NCI-H1694 treated with DMSO at 0.1 percent for 48 hours (cell line): ENCODE data around the gene LONRF2.

Experiments used
- DNase-seq: peaks from one replicate; lab custom pipeline; 2025; lab: John Stamatoyannopoulos, UW

LONRF2 gene

DNA sequence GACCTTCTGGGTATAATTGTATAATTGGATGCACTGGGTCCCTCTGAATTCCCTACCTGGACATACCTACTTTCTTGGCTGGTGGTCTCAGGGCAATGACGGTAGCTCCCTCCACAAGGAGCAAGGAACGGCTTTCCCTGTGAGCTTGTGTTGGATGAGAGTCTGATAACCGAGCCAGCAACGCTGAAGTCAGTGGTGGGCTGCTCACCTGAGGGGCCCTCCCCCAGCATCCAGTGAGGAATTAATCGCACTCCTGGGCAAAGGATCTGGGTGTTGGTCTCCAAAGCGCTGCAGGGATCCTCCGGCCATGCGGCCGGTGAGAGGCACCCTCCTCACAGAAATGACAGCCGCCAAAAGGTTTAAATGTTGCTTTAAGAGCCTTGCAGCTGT lies 47.1 kb downstream of the LONRF2 start:
- DNase-seq, result no peak

GRCh38 chr2:100274566-100275199 lies 47.6 kb downstream of the LONRF2 start:
- DNase-seq, result no peak

GRCh38 chr2:100274076-100274475 lies 48.2 kb downstream of the LONRF2 start:
- DNase-seq, result no peak

DNA sequence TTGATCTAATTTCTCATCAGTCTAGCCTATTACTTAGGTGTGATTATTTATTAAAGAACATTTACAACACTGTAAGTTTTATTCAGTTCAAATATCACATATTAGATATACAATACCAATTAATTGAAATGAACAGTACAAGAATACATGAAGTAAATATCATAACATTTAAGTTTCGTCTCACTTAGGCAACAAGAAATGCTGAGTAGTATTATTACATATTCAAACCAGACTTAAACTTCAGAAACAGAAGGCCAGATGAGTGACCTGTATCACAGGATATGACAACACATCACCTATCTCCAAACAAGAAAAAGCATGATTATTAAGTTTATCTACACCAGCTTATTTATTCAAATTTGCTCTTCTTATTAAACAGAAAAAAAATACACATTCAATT lies 48.9 kb downstream of the LONRF2 start:
- no peak for DNase-seq

DNA sequence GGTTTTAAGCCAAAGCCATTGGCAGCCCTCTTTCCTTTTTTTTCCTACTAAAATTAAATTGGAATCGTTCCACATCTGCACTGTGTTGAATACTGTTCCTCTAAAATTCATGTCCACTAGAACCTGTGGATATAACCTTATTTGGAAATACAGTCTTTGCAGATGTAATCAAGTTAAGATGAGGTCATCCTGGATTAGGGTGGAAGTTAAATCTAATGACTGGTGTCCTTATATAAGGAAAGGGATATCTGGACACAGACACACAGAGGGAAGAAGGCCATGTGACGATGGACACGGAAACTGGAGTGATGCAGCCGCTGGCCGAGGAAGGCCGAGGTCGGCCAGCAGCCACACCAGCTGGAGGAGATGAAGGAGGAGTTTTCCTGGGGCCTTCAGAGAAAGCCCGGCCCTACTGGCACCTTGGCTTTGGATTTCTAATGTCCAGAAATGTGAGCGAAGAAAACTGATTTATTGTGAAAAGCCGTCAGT lies 49.4 kb downstream of the LONRF2 start:
- no peak for DNase-seq

DNA sequence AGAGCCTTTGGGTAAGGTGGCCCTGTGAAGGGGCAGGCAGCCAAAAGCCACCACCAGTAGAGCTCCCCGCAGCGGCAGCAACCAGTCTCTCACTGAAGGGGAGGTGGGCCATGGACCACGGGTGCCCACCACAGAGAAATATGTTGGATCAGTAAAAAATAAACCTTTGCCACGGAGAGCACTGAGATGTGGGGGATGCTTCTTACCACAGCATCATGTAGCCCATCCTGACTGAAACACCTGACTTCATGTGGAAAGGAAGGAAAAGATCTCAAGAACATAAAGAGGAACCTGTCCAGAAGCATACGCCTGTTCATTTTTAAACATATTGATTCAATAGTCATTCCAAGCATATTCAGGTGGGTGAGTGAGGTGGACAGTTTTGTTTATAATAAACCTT lies 51.1 kb downstream of the LONRF2 start:
- DNase-seq, result no peak

DNA sequence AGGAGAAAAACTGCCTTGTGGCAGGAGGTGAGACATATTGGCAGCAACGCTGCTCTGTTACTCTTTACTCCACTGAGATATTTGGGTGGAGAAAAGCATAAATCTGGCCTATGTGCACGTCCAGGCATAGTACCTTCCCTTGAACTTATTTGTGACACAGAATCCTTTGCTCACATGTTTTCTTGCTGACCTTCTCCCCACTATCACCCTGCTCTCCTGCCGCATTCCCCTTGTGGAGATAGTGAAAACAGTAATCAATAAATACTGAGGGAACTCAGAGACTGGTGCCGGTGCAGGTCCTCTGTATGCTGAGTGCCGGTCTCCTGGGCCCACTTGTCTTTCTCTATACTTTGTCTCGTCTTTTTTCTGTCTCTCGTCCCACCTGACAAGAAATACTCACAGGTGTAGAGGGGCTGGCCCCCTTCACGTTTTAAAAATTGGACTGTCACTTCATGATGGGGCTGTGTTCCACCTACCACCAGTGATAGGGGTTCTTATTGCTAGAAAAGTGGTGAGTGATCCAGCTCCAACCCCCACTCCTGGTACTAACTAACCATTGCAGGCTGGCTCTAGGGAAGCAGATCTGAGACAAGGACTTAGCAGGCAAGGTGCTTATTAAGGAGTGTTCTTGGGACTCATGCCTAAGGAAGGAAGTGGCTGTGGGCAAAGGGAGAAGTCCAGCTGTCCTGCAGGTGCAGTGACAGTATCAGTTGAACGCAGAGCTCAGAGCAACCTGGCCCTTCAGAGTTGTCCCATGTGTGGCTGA lies 51.7 kb downstream of the LONRF2 start:
- DNase-seq, result no peak

DNA sequence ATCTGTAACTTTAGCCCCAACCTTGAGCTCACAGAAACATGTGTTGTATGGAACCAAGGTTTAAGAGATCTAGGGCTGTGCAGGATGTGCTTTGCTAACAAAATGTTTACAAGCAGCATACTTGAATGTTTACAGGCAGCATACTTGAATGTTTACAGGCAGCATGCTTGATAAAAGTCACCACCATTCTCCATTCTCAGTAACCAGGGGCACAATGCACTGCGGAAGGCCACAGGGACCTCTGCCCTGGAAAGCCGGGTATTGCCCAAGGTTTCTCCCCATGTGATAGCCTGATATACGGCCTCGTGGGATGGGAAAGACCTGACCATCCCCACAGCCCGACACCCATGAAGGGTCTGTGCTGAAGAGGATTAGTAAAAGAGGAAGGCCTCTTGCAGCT lies 52.4 kb downstream of the LONRF2 start:
- no peak for DNase-seq

GRCh38 chr2:100268986-100269385 lies 53.3 kb downstream of the LONRF2 start:
- no peak for DNase-seq

DNA sequence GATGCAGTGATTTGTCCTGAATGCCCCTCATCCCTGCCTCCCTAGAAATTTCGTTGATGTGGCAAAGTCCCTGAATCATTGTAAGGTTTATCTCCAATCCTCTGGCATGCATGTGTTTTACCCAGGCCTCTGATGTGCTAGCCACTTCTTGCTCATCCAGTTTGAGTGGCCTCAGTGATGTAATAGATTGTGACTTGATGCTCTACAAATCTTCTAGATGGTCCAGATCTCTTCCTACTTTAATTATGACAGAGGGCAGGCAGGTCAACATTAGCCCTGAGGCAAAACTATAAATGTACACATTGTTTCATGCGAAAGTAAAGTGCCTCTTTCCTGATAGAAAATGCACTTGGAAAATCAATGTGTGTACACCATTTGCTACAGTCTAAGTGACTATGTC lies 54.5 kb downstream of the LONRF2 start:
- DNase-seq, result no peak

- no peak for DNase-seq
Observed at GRCh38 chr2:100266126-100266525, 56.2 kb downstream of the LONRF2 start.

DNA sequence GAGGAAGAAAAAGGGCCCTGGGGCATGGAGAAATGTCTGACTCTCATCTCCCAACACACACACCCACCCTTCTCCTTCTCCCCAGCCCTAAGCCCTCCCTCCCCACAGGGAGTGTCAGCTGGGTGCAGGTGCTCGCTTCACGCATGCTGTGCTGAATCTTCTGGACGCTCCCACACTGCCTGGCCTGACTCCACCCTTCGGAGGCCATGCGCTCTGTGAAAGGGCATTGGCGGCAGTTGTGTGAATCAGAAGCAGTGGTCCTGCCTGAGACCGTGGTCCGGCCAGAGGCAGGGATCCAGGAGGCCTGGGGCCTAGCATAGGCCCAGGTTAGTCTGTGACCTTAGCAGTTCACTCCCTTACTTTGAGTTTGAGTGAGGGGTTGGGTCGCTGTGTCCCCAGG lies 57.1 kb downstream of the LONRF2 start:
- no peak for DNase-seq

DNA sequence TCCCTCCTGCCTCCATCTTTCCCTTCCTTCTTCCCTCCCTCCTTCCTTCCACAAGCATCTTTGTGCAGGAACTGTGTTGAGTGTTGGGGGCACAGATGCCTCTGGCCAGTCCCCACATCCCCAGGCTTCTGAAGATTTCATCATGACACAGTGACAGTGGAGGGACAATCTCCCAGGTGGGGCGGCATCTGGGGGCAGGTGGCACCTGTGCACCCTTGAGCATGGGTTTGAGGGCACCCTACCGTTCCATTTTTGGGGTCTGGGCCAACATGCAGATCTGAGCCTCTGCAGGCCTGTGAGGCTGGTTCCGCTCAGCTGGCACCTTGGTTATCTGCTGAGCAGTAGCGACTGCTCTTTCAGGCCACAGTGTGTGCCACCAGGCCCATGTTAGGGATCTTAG lies 57.6 kb downstream of the LONRF2 start:
- DNase-seq, result no peak

GRCh38 chr2:100264121-100264520 lies 58.2 kb downstream of the LONRF2 start:
- no peak for DNase-seq

DNA sequence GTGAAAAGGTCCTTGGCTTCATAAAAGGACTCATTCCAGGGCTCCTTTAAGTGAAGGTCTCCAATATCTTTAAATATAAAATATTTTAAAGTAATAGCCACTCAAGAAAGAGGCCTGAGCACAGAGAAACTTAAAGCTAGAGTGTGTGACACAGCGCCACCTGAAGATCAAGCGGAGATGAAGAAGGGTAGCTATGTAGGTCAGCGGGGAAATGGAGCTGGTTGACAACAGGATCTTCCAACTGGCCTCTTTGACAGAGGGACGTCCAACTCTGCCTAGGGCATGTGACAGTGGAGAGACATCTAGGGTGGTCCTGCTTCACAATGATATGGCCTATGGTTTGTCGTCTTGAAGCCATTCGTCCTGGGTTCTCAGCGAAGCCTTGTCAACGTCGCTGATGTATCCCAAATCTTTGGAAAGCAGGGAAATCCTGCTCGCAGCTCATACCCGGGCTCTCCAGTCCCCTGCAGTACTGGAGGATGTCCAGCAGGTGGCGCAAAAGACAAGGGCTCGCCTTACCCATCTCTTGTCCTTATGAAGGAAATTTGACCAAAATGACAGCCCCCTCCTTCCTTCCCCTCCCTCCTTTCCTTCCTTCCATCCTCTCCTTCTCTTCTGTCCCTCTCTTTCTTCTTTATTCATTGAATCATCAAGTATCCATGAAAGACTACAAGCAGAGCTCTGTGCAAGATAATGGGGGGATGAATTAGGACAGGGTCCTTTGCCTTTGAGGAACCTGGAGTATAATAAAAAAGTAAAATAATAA lies 59.6 kb downstream of the LONRF2 start:
- peak; percentile 64 for DNase-seq

- DNase-seq, result no peak
Observed at GRCh38 chr2:100262046-100262445, 60.3 kb downstream of the LONRF2 start.

- DNase-seq, result peak; percentile 64
Observed at GRCh38 chr2:100260712-100261620, 61.3 kb downstream of the LONRF2 start.

- no peak for DNase-seq
Observed at GRCh38 chr2:100259106-100259505, 63.2 kb downstream of the LONRF2 start.

DNA sequence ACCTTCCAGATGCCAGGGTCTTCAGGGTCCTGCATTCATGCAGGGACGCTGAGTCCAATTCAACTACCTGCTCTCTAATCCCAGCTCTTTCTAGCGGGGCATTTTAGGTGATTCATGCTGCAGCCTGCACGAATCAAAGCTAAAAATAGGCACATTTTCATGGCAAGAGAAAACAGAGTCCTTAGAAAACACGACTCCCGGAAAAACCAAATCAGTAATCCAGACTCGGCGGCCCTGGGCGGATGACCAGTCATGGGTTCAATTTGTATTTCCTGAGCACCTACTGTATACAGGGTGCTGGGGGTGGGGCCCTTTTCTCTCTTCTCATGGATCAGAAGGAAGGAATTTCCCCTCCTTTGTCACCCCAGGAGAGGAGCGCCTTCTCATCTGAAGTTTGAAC lies 64.4 kb downstream of the LONRF2 start:
- DNase-seq, result peak; percentile 4

DNA sequence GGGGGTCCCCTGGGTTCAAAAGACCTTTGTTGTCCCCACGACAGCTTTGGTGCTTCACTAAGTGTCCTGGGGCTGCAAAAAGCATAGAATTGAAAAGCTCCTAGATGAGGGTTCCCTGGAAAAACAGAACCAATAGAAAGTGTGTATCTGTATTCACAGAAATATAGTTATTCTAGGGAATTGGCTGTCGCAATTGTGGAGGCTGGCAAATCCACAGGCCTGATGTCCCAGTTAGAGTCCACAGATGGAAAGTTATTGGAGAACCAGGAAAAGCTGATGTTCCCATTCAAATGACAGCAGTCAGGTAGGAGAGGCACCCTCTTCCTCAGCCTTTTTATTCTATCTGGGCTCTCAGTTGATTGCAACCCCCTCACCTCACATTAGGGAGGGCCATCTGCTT lies 65.5 kb downstream of the LONRF2 start:
- DNase-seq, result no peak

- no peak for DNase-seq
Observed at GRCh38 chr2:100256416-100256815, 65.9 kb downstream of the LONRF2 start.

DNA sequence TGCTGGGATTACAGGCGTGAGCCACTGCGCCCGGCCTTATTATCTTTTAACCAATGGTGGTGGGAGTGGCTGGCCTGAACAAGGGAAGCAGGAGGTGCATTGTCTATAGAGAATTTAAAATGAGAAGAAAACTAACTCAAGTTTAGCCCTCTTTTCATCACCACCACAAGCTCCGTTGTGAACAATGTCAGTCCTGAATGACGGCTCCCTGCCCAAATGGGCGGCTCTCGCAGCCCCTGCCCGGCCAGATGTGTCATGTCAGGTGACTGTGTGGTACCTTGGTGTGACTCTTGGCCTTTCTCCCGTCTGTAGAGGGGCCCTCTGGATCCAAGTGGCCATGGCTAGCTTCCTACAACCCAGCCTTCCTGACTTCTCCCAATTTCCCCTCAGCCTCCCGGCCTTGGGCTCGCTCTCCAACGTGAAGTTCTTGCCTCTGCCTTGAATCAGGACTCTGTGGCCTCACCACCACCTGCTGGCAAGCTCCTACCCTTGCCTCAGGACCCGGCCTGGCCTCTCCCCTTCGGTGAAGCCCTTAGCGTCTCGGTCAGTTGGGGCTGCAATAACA lies 67.6 kb downstream of the LONRF2 start:
- no peak for DNase-seq
